NCI-H1436 treated with DMSO at 0.1 percent for 48 hours (cell line): ENCODE measurements around the gene STARD5.

Experiments
- DNase-seq: peaks from one replicate; lab custom pipeline; 2025; lab: John Stamatoyannopoulos, UW

Gene STARD5

GRCh38 chr15:81311752-81312464 lies 12.0 kb downstream of the STARD5 start:
- no peak for DNase-seq

- no peak for DNase-seq
Measured at GRCh38 chr15:81310480-81310879, 13.5 kb downstream of the STARD5 start.

- no peak for DNase-seq
Measured at GRCh38 chr15:81309647-81310450, 14.1 kb downstream of the STARD5 start.

- DNase-seq: no peak
Measured at GRCh38 chr15:81308260-81308659, 15.7 kb downstream of the STARD5 start.

- no peak for DNase-seq
Measured at GRCh38 chr15:81304226-81304625, 19.7 kb downstream of the STARD5 start.

- no peak for DNase-seq
Measured at GRCh38 chr15:81303244-81304225, 20.4 kb downstream of the STARD5 start.

GRCh38 chr15:81302701-81303109 lies 21.2 kb downstream of the STARD5 start:
- DNase-seq: no peak

GRCh38 chr15:81301815-81302399 lies 22.0 kb downstream of the STARD5 start:
- DNase-seq: no peak

GRCh38 chr15:81301385-81301784 lies 22.6 kb downstream of the STARD5 start:
- DNase-seq: no peak

GRCh38 chr15:81299630-81300273 lies 24.2 kb downstream of the STARD5 start:
- DNase-seq: no peak

GRCh38 chr15:81299156-81299555 lies 24.8 kb downstream of the STARD5 start:
- DNase-seq: no peak

- no peak for DNase-seq
Measured at GRCh38 chr15:81298611-81299010, 25.3 kb downstream of the STARD5 start.

GRCh38 chr15:81297603-81298575 lies 26.1 kb downstream of the STARD5 start:
- DNase-seq: no peak

GRCh38 chr15:81297147-81297572 lies 26.8 kb downstream of the STARD5 start:
- no peak for DNase-seq

- no peak for DNase-seq
Measured at GRCh38 chr15:81296673-81297072, 27.3 kb downstream of the STARD5 start.

- no peak for DNase-seq
Measured at GRCh38 chr15:81296186-81296585, 27.8 kb downstream of the STARD5 start.

- DNase-seq: no peak
Measured at GRCh38 chr15:81295486-81296121, 28.3 kb downstream of the STARD5 start.

- no peak for DNase-seq
Measured at GRCh38 chr15:81294516-81294880, 29.4 kb downstream of the STARD5 start.

GRCh38 chr15:81293728-81294515 lies 30.0 kb downstream of the STARD5 start:
- no peak for DNase-seq
